Umbilical cord (tissue), 2 donors: ENCODE measurements around the gene SAT2. TPM values are rescaled to one million over a fixed set of nuclear protein-coding genes. Genes with fewer than 3 reads are reported as not detected.

Experiments
- DNase-seq: peaks from one replicate; pipeline ENCODE4 v3.0.0-alpha.2; 2015; ENCODE audit warnings: low spot score
- total RNA-seq: library from RNA; depleted of rRNA; stranded (reverse); fragments of >200 nt; gene quantifications from one replicate; pipeline ENCODE4 v1.2.3, GENCODE V29; 2014; ENCODE audit warnings: low replicate concordance; ENCODE audit not compliant: insufficient read depth

The SAT2 gene
- total RNA-seq, 1 donor from 2014 or later = 39.7 TPM

DNA sequence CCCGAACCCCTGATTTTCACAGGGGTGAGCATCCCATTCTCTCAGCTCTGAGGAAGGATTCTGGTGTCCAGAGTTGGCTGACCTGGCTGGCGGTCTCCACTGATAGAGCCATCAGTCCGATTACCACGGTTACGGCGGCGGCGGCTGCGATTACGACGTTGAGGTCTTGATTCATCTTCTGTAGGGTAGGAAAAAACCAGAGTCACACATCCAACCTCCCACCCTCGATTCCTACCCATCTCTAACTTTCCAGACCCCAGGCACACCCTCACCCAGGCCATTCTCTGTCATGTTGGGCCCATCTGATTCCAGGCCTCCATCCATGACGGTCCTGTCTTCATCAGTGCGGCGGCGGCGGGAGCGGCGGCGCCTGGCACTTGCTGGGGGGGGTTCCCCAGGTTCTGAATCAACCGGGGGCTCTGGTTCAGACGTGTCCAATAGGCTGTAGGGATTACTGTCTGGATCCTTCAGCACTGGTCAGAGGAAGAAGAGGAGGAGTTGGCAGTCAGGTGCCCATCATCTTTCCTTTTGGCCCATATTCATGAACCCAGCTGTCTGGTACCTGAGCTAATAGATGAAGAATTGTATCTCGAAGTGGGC, 35.1 kb downstream of the SAT2 start:
- DNase-seq = no peak

- DNase-seq = no peak
Measured at GRCh38 chr17:7591596-7591995, 36.0 kb downstream of the SAT2 start.

- peak; percentile 35 for DNase-seq
Measured at GRCh38 chr17:7590743-7591142, 36.9 kb downstream of the SAT2 start.

DNA sequence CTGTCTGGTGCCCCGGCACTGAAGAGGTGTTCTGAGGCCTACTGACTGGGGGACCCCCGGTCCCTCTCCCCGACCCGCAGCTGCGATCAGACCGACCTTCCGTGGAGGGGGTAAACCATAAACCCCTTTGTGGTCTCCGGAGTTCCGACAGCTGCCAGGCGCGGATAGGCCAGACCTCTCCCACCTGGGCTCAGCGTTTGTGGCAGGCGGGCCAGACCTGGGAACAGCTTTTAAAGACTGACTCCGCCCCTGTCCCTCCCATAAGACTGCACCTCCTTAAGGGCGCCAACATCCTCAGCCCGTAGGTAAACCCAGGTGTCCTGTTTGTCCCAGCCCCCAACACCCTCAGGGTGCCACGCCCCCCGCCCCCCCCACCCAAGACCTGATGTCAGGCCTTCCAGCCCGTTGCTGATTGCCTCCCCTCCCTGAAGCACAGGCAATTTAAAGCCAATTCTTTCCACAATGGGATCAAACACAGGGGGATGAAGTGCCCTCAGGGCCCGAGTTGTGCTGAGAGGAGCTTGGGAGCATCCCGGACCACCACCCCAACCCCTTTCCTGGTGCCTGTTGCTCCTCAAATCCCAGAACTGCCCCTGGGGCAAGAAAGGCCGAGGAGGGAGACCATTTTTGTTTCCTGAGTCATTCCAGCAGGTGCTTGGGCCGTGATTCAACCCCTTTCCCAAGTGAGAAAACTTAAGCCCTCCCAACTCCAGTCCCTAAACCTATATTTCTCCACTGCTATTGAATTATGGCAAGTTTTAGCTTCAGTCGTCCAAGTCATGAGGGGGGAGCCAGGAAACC, 37.5 kb downstream of the SAT2 start, which contains the start of gene SOX15:
Gene SOX15, minus strand, starts transcription at position 204 of the 801 bp plus-strand sequence. CDS start 418 bp downstream, outside the sequence.
- DNase-seq = no peak

GRCh38 chr17:7589204-7589868, 38.3 kb downstream of the SAT2 start:
- peak; percentile 87 for DNase-seq

DNA sequence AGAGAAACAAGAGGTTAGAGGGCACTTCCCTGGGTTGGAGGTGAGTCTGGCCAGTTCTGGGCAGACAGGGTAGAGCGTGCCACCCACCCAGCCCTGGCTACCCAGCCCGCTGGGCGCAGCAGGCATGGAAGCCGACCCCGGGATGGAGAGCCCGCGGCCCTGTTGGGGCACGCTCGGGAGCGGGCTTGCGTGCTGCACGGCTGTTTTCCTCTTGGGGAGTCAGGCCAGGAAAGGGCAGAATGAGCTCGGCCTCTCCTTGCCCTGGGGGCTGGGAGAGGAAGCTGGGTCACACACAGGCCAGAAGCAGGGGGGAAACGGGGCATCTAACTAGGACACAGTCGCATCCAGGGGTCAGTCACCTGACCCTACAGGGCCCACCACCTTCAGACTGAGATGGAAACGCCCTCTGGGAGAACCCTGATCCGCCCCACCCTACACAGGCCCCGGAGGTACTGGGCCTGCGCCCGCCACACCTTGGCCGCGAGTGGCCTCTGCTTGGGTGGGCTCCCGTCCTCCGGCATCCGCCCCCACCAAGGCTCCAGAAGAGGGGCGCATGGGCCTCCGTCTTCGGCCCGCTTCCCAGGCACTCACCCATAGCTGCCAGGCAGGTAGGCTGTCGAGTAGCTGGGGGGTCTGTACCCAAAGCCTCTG, 38.9 kb downstream of the SAT2 start:
- no peak for DNase-seq

DNA sequence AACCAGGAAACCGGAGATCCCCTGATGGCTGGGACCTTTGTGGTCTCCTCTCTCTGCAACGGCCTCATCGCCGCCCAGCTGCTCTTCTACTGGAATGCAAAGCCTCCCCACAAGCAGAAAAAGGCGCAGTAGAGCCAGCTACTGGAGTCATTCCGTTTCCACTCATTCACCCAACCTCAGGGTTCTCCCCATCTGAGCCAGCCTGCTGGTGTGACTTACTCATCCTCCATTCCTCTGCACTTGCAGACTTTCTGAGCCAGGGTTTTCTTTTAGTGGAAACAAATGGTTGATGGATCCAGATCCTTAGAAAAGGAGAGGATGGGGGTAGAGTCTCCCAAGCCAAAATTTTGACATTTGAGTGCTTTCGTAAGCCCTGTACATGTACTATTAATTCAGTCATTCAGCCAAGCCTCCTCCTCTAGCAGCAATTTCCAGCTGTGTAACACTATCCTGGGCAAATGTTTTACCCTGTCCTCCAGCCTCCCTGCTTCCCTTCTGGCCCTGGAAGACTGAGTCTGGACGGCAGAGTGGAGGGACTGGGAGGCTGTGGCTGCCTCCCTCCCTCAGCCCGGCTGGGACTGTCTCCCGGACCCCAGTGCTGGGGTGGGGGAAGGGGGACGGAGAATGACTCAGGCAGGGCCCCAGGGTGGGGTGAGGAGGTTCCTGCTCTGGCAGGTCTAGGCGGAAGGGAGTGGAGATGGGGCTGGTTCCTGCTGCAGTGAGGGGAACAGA, 40.0 kb downstream of the SAT2 start:
- no peak for DNase-seq

DNA sequence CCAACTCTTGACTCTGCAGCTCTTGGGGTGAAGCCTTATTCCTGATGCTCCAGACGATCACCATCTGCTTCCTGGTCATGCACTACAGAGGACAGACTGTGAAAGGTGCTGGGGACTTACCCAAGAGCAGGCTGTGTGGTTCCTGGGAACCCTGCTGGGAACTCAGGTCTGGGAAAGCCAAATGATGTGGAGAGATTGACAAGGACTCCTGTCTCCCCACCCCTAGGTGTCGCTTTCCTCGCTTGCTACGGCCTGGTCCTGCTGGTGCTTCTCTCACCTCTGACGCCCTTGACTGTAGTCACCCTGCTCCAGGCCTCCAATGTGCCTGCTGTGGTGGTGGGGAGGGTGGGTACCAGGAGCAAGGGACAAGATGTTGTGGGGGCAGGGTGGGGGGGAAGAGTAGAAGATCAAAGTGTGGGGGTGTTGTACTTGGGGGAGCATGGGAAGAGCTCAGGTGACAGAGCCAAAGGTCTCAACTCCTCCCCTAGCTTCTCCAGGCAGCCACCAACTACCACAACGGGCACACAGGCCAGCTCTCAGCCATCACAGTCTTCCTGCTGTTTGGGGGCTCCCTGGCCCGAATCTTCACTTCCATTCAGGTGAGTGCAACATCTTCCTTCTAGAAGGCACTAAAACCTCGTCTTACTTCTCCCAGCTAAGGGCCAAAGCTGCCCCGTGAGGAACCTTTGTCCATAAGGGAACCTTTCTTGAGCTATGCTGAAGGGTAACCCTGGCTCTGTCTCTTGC, 40.8 kb downstream of the SAT2 start:
- no peak for DNase-seq

DNA sequence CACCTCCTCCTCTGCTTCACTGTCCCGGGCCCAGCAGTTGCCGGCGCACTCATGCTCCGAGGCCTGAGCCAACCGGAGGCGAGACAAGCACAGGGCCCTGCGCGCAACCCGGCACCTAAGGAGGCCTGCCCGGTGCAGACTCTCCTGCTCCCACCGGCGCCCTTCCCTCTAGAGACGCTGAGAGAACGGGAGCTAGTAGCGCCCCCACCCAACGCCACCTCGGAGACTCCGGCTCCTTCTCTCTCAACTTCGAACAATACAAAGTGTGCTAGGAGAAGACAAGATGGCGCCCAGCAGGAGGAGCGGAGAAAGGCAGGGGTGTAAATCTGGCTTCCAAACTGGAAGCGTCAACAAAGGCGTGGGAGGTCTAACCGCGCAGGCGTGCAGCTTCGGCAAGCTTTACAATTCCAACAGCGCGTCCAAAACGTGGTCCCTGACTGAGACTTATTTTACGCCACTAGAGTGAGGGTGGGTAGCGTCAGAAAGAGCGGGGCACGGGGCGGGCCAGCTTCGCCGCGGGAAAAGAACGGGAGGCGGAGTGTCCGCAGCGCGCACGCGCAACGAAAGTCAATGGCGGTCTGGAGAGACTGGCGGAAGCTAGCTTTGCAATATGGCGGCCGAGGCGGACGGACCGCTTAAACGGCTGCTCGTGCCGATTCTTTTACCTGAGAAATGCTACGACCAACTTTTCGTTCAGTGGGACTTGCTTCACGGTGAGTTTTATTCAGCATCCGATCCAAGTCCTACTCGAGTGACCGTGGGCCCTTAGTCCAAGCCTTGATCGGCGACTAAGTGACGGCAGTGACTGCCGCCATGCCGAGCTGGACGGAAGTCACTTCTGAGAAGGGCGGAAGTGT, 44.1 kb downstream of the SAT2 start, which contains the start of gene MPDU1:
Gene MPDU1, plus strand, starts transcription at position 600 of the 857 bp plus-strand sequence. Its CDS starts 11 bp downstream, at position 611.
- DNase-seq = peak; percentile 99

DNA sequence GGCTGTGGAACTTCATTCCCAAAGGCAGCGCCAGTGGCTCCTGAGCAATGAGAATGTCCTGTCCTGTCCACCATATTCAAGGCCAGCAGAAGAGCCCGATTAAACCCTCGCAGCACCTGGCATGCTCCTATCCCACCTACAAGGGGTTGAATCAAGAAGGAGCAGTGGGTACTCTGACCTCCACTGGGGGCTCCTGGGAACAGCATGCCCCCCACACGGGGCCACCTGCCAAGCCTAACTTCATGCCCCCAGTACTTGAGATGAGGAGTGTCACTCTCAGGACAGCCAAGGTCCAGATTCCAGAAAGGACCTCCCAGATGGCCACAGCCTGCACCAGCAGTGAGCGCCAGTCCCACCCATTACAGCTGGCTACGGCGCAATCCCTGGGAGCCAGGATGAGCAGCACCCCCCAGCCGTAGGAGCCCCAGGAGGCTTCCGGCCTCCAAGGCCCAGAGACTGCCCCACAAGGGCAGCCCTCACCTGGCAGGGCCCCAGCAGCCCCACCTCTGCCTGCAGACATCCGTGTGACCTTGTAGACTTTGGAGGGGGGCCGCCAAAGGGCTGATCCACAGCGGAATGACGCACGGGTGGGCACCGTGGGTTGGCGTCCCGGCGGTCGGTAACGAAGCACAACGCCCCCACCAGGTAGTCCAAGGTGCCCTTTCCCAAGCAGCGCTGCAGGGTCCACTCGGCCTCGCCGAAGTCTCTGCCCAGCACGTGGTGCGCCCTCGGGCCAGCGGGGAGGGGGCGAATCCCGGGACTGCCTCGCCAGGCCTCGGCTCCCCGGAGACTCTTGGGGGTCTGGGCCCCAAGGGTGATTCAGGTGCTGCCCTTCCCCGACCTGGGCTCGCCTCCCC, 45.0 kb downstream of the SAT2 start:
- no peak for DNase-seq

GRCh38 chr17:7580604-7581575, 46.7 kb downstream of the SAT2 start:
- no peak for DNase-seq

- no peak for DNase-seq
Measured at GRCh38 chr17:7579834-7580603, 47.6 kb downstream of the SAT2 start.

DNA sequence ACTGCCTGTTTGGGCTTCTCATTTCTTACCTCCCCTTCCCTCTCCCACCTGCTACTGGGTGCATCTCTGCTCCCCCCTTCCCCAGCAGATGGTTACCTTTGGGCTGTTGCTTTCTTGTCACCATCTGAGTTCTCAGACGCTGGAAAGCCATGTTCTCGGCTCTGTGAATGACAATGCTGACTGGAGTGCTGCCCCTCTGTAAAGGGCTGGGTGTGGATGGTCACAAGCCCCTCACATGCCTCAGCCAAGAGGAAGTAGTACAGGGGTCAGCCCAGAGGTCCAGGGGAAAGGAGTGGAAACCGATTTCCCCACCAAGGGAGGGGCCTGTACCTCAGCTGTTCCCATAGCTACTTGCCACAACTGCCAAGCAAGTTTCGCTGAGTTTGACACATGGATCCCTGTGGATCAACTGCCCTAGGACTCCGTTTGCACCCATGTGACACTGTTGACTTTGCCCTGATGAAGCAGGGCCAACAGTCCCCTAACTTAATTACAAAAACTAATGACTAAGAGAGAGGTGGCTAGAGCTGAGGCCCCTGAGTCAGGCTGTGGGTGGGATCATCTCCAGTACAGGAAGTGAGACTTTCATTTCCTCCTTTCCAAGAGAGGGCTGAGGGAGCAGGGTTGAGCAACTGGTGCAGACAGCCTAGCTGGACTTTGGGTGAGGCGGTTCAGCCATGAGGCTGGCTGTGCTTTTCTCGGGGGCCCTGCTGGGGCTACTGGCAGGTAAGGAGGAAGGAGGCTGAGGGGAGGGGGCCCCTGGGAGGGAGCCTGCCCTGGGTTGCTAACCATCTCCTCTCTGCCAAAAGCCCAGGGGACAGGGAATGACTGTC, 48.4 kb downstream of the SAT2 start, which contains the start of gene CD68:
Gene CD68, plus strand, starts transcription at position 638 of the 833 bp plus-strand sequence. Its CDS starts 40 bp downstream, at position 678.
- DNase-seq = peak; percentile 84

GRCh38 chr17:7577327-7578199, 50.1 kb downstream of the SAT2 start:
- no peak for DNase-seq
